GM23338 (cell line): ENCODE measurements around the gene HOXB6.

Experiments used
- EZH2 ChIP-seq: fragments of 200-600 bp; sonication (generic); IDR thresholded peaks from one replicate; pipeline ENCODE4 v1.8.0; 2017; ENCODE audit warnings: antibody characterized with exemption, mild to moderate bottlenecking, low read depth; ENCODE audit not compliant: unreplicated experiment
- EZH2phosphoT487 ChIP-seq: fragments of 200-600 bp; sonication (generic); IDR thresholded peaks from one replicate; pipeline ENCODE4 v1.8.1; 2018; ENCODE audit warnings: antibody characterized with exemption; ENCODE audit not compliant: unreplicated experiment
- POLR2AphosphoS5 ChIP-seq: IDR thresholded peaks from 2 replicates; pipeline ENCODE4 v1.6.1; 2016; ENCODE audit warnings: antibody characterized with exemption, low read depth
- TF ChIP-seq, protein P1 (sequence below), 2 experiments: fragments of 200-600 bp in 1 of 2; sonication (generic) in 1 of 2; conservative IDR thresholded peaks; 2 replicates each; pipeline versions ENCODE4 v1.5.1 to v1.6.1; 2016 to 2017; ENCODE audit warnings: antibody characterized with exemption in 2 of 2, low read depth in 2 of 2, mild to moderate bottlenecking in 2 of 2, moderate library complexity in 1 of 2

GRCh38 chr17:48608494-48608834 is 3.7 kb upstream of the HOXB6 start:
- TF ChIP-seq EZH2 (peak; percentile 86), POLR2AphosphoS5 (no peak), EZH2phosphoT487 (no peak)
- TF ChIP-seq, protein P1, sequence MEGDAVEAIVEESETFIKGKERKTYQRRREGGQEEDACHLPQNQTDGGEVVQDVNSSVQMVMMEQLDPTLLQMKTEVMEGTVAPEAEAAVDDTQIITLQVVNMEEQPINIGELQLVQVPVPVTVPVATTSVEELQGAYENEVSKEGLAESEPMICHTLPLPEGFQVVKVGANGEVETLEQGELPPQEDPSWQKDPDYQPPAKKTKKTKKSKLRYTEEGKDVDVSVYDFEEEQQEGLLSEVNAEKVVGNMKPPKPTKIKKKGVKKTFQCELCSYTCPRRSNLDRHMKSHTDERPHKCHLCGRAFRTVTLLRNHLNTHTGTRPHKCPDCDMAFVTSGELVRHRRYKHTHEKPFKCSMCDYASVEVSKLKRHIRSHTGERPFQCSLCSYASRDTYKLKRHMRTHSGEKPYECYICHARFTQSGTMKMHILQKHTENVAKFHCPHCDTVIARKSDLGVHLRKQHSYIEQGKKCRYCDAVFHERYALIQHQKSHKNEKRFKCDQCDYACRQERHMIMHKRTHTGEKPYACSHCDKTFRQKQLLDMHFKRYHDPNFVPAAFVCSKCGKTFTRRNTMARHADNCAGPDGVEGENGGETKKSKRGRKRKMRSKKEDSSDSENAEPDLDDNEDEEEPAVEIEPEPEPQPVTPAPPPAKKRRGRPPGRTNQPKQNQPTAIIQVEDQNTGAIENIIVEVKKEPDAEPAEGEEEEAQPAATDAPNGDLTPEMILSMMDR (conservative IDR thresholded peaks at IDR 0.05; ENCODE audit: low read depth in 2 of 2) = no peak
